Ovary (tissue), 9 donors: ENCODE results near the gene ABHD12B. TPM values are rescaled to one million over a fixed set of nuclear protein-coding genes. Genes with fewer than 3 reads are reported as not detected.

Experiments used
- DNase-seq, 5 donors: peaks; one replicate each; pipeline ENCODE4 v3.0.0-alpha.2; 2019 to 2020
- H3K27ac ChIP-seq, 2 donors: fragments of 200-600 bp; one replicate each; pipeline versions ENCODE4 v1.5.1 to v1.8.0; 2019 to 2022
- H3K27me3 ChIP-seq: fragments of 200-600 bp; one replicate; pipeline ENCODE4 v1.8.0; 2022
- H3K36me3 ChIP-seq: fragments of 200-600 bp; sonication (generic); one replicate; pipeline ENCODE4 v1.5.1; 2019
- H3K4me1 ChIP-seq: one replicate; pipeline ENCODE4 v1.8.1; 2013; ENCODE audit warnings: mild to moderate bottlenecking, moderate library complexity; ENCODE audit not compliant: insufficient read depth
- H3K4me3 ChIP-seq: fragments of 200-600 bp; sonication (generic); one replicate; pipeline ENCODE4 v1.5.1; 2017
- H3K9me3 ChIP-seq, 2 donors: fragments of 200-600 bp in 1 of 2; sonication (generic) in 1 of 2; one replicate each; pipeline versions ENCODE4 v1.5.1 to v1.8.1; 2013 to 2019; ENCODE audit warnings: mild to moderate bottlenecking in 1 of 2, moderate library complexity in 1 of 2
- CTCF ChIP-seq, 3 donors: fragments of 450-650 bp in 2 of 3; fragments of 200-600 bp in 1 of 3; IDR thresholded peaks; one replicate each; pipeline versions ENCODE4 v1.5.1 to v1.8.0; 2016 to 2022; ENCODE audit warnings: antibody characterized with exemption in 3 of 3, mild to moderate bottlenecking in 1 of 3
- EP300 ChIP-seq: sonication (generic); formaldehyde crosslinking; IDR thresholded peaks from one replicate; pipeline ENCODE4 v1.6.1; 2017; ENCODE audit warnings: antibody characterized with exemption
- POLR2A ChIP-seq: fragments of 450-650 bp; IDR thresholded peaks from one replicate; pipeline ENCODE4 v1.6.1; 2017; ENCODE audit warnings: antibody characterized with exemption, mild to moderate bottlenecking, moderate library complexity
- WGBS, 3 donors: extraction: QIAGEN DNeasy Blood & Tissue Kit in 1 of 3; methylation state at CpG; one replicate each; pipeline versions ENCODE4 v1.1.5 to v1.1.7; 2013 to 2017; 5-methylcytosine and 5-hydroxymethylcytosine counted together
- intact Hi-C, 4 donors: fragments of 100-400 bp; cut with DNase I; formaldehyde crosslinking; loops; one replicate each; pipeline versions ENCODE4 v1.11.0 to v1.15.1; 2022 to 2023
- polyA plus RNA-seq, 2 donors: library from polyadenylated mRNA; stranded (reverse); fragments of 200-250 nt in 1 of 2; fragments of 350-450 nt in 1 of 2; fragmentation: Illumina TruSeq in 1 of 2; extraction: RNeasy Lipid Tissue Mini Kit (QIAGEN cat#74804) in 1 of 2; gene quantifications; one replicate each; pipeline ENCODE4 v1.2.3, GENCODE V29; 2013 to 2014
- total RNA-seq, 7 donors: library from RNA; depleted of rRNA in 2 of 7; stranded (reverse); fragments of >200 nt in 2 of 7; fragmentation: NEBNext Ultra II Directional in 3 of 7; extraction: Animal tissue kit (Norgen Biotek cat#: 25700) in 3 of 7; gene quantifications; one replicate each; pipeline versions ENCODE4 v1.1.0 to v1.2.4, GENCODE V29; 2016 to 2023
- donor health status: DM: no; HTN: no; CAD: no; lungs with moderate emphysema.
- donor health status: DM: no; HTN: no; CAD: no.
- donor health status: Bipolar disorder and iron deficiency.
- donor health status: DM: yes; HTN: yes; CAD: no.
- donor health status: DM: no; HTN: no; CAD: no.
- donor health status: DM: yes; HTN: yes; CAD: no.

ABHD12B gene
- total and polyA plus RNA-seq, 9 donors: 0.45 to 5.1 (median 0.84) TPM; not detected in 6

- Histone ChIP-seq H3K36me3 (no peaks in the 10 kb centered on the region), H3K4me1 (no peaks in the 10 kb centered on the region), H3K4me3 (no peak overlapping the region), H3K9me3 (no peaks in the 10 kb centered on the region), H3K27ac (no peak overlapping the region), H3K27me3 (no peaks in the 10 kb centered on the region)
- no peak for TF ChIP-seq CTCF (IDR thresholded peaks at IDR 0.05)
- TF ChIP-seq POLR2A: no peak
- TF ChIP-seq EP300: no peak
- intact Hi-C loops: no loop called here
- DNase-seq: no peak
- WGBS, 3 donors: 65 to 75% (median 74%) methylated on average over 8 of the region's 8 CpGs
Measured at GRCh38 chr14:50846226-50846880, 25.5 kb upstream of the ABHD12B start.

- Histone ChIP-seq H3K27me3 (no peaks in the 10 kb centered on the region), H3K36me3 (no peaks in the 10 kb centered on the region), H3K4me3 (no peak overlapping the region), H3K9me3 (no peaks in the 10 kb centered on the region), H3K27ac (no peak overlapping the region), H3K4me1 (no peaks in the 10 kb centered on the region)
- TF ChIP-seq CTCF (IDR thresholded peaks at IDR 0.05) (no peak), POLR2A (no peak), EP300 (no peak)
- DNase-seq: no peak
- intact Hi-C loops: loop anchor here in 1 of 4 donors (10.0 kb wide), 1 partner anchor 69 kb away; no protein-coding TSS in a partner anchor
Measured at GRCh38 chr14:50853891-50854290, 18.0 kb upstream of the ABHD12B start.

- intact Hi-C loops: loop anchor here in 1 of 4 donors (10.0 kb wide), 1 partner anchor 70 kb away; no protein-coding TSS in a partner anchor
- Histone ChIP-seq H3K4me1 (peaks cover 2% of the 10 kb centered on the region), H3K9me3 (no peaks in the 10 kb centered on the region), H3K27me3 (no peaks in the 10 kb centered on the region), H3K4me3 (no peak overlapping the region), H3K27ac (no peak overlapping the region), H3K36me3 (no peaks in the 10 kb centered on the region)
- no peak for DNase-seq
- WGBS, 3 donors: 91% methylated on average over 5 of the region's 5 CpGs
- TF ChIP-seq CTCF (IDR thresholded peaks at IDR 0.05): no peak
- TF ChIP-seq POLR2A: no peak
- TF ChIP-seq EP300: no peak
Measured at GRCh38 chr14:50854521-50854920, 17.3 kb upstream of the ABHD12B start.

- H3K4me1 ChIP-seq: peaks cover 2% of the 10 kb centered on the region
- H3K27ac ChIP-seq: no peak overlapping the region
- intact Hi-C loops: loop anchor here in 1 of 4 donors (10.0 kb wide), 1 partner anchor 71 kb away; no protein-coding TSS in a partner anchor
- TF ChIP-seq POLR2A (no peak), EP300 (no peak), CTCF (IDR thresholded peaks at IDR 0.05) (no peak)
- no peaks in the 10 kb centered on the region for H3K36me3 ChIP-seq
- H3K27me3 ChIP-seq: no peaks in the 10 kb centered on the region
- no peaks in the 10 kb centered on the region for H3K9me3 ChIP-seq
- no peak overlapping the region for H3K4me3 ChIP-seq
- DNase-seq: no peak
- WGBS, 3 donors: 25 to 30% (median 28%) methylated on average over 1 of the region's 1 CpG
Measured at GRCh38 chr14:50855558-50855957, 16.3 kb upstream of the ABHD12B start.
